D341Med (cell line): ENCODE data around the gene BEND5.

Experiments
- DNase-seq: peaks from one replicate; pipeline ENCODE4 v3.0.0; 2012; ENCODE audit warnings: low spot score

BEND5 gene

DNA sequence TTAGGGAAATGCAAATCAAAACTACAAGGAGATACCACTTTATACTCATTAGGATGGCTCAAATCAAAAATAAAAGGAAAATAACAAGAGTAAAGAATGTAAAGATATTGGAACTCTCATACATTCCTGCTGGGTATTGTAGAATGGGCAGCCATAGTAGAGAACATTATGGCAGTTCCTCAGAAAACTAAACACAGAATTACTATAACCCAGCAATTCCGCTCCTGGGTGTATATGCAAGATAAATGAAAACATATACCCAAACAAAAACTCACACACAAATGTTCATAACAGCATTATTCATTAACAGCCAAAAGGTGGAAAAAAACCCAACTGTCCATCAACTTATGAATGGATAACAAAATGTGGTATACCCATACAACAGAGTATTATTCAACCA is 11.4 kb downstream of the BEND5 start:
- DNase-seq = no peak

GRCh38 chr1:48761986-48762385 is 14.7 kb downstream of the BEND5 start:
- no peak for DNase-seq

GRCh38 chr1:48761411-48761810 is 15.3 kb downstream of the BEND5 start:
- no peak for DNase-seq

- DNase-seq = no peak
Measured at GRCh38 chr1:48760857-48761256, 15.8 kb downstream of the BEND5 start.

- DNase-seq = no peak
Measured at GRCh38 chr1:48758976-48759375, 17.7 kb downstream of the BEND5 start.

DNA sequence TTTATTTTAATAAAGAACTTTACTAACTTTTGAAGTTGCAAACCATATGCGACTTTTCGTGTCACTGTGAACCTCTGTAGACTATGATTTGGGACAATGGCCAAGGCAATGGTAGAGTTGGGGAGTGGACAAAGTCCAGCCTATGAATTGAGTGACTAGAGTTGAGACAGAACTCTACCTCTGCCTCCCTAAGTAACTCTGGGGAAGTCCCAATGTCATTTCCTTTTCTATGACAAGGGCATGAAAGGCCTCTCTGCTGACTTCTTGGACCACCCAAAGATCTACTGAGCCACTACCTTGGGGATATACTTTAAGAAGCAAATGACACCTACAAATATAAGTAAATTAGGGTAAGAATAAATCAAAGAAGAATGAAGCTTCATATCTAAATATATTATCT is 19.3 kb downstream of the BEND5 start:
- DNase-seq = no peak

DNA sequence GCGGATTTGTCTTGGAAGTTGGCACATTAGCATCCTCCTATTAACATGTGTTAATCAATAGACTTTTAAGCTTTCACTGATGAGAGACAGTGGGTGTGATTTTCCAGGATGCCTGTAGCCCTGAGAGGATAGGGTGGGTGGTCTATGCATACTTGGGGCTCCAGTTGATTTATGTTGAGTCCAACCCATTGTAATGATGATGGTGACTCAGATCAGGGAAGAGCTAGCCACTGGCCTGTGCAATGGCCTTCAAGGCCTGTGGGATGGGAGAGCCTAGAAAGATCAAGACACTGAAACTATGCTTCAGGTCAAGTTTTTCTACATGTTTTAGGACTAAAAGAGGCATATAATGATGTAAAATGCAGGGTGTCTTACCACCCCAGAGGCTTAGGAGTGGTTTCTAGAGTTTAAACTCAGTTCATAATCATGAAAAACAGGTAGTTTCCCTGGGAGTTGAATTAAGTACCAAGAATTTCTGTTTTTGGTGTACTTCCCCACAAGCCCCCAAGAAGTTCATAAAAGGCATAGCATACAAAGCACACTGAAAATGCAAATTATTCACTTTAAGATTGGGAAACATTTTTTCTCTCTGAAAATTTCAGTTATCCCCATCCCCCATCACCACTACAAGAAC is 19.9 kb downstream of the BEND5 start:
- no peak for DNase-seq

DNA sequence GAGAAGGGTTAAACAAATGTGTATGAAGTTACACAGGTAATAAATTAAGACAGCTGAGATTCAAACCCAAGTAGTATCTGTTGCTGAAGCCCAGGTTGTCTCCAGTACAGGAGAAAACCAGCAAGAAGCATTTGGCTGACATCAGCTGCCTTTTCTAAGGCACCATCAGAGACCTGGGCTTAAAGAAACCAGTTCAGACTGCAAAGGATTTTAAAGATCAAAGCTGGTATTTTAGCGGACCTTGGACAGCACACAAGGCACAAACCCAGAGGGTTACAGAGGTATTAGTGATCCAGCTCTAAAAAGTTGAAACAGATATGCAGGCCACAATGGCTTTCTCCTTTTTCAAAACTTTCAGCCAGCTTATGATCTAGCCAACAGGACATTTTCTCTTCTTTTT is 23.4 kb downstream of the BEND5 start:
- DNase-seq = no peak

DNA sequence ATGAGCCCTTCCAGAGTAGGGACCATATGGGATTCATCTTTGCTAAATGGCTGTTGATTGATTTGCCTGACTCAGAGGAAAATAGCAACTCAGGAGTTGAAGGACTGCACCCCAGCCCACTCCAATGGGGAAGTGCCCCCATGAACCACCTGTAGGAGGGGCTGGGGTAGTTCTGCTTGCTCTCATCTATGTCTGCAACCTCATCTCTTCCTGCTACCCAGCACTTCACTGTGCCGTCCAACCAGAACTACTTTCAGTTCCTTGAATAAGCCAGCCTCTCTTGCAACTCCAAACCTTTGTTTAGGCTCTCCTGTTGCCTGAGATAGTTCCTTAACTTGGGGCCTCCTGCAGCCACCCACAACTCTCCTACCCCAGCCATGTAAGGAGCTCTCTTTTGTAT is 26.6 kb downstream of the BEND5 start:
- no peak for DNase-seq

DNA sequence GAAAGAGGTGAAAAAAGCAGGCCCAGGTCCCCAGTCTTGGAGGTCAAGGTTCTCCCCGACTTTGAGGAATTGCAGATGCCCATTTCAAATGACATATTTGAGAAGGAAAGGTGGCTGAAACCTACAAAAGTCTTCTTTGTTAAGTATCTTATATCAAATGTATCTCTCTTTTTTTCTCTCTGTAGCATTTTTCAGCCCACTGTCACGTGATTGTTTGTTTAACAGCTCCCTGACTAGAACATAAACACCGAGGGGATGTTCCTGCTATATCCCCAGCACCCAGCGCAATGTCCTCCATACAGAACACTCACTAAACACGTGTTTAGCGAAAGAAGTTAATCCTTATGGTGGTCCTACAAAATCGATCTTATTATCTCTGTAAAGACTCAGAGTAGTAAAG is 27.6 kb downstream of the BEND5 start:
- DNase-seq = no peak

GRCh38 chr1:48746906-48747305 is 29.8 kb downstream of the BEND5 start:
- DNase-seq = no peak

DNA sequence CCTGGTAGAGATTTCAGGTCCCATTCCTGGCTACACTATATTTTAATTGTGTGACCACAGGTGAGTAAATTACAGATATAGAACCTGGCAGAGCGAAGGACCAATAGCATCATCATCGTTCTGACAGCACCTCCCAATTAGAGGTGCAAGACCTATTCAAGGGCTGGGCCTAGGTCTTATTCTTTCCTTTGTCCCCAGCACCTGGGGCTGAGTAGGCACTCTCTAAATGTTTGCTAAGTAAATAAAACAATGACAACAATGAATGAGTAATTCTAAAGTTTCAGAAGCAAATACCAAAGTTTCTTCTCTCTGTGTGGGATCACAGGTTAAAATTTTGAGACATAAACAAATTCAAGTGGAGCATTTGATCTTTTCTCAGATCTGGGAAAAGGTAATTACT is 32.7 kb downstream of the BEND5 start:
- DNase-seq = no peak

DNA sequence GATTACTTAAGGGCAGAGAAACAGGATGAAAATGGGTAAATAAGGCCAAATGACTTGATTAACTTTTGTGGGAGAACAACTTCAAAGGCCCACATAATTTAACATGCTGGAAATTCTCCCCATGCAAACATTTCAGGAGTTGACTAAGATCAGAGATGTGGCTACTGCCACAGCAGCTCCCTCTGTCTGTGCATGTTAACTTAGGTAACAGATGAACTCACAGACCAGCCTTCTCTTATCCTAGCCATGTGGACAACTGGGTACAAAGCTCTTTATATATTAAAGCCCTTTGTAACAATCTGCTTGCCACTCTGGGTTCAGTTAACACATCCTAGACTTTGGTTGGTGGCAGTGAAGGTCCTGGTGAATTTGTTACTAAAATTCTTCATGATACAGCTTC is 33.2 kb downstream of the BEND5 start:
- DNase-seq = no peak

DNA sequence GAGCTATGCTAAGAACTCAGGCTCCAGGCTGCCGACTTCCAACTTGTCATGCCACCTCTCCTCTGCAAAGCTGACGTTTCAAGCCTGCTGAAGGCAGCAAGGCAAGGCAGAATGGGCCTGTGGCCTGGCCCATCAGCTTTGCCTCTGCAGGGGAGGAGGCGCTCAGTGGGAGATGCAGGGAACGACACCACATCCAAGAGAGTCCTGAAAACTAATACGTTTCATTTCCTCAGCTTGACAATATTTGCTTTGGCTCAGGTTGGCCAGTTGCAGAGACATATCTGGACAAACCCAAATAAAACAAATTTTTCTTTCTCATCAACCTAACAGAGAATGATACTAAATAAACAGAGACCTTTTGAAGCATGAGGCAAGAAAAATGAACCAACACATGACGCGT is 35.3 kb downstream of the BEND5 start:
- DNase-seq = no peak

- DNase-seq = no peak
Measured at GRCh38 chr1:48740621-48741020, 36.1 kb downstream of the BEND5 start.

GRCh38 chr1:48739091-48739490 is 37.6 kb downstream of the BEND5 start:
- no peak for DNase-seq

GRCh38 chr1:48738356-48738755 is 38.3 kb downstream of the BEND5 start:
- DNase-seq = no peak

GRCh38 chr1:48735796-48736195 is 40.9 kb downstream of the BEND5 start:
- no peak for DNase-seq

DNA sequence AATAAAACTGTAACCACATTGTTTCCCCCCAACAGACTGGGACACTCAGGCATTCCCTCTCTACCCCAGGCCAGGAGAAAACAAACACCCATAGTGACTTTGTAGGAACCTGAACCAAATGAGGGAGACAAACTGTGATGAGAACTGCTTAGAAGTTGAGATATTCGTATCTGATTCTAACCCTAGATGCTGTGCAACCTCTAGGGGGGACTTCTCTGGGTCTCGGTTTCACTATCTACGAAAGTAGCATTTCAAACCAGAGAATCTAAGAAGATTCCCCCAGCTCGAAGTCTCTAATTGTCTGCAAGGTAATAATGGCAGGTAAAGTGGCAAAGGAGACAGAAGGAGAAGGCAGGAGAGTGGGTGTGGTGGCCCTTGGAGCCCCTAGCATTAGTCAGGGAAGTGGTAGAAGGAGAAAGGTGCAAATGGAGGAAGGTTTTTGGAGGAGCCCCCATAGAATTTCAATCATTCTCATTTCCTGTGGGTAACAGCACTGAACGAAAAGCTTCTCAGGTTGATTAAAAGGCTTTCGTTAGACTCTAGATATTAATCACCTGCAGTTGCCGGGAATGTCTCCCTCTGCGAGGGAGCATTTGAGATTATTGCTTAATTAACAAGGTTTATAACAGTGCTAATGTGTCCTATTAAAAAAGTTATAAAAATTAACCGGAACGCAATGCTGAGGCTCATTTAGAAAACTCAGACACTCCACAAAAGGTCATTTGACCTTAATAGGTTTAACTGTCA is 46.4 kb downstream of the BEND5 start:
- no peak for DNase-seq

DNA sequence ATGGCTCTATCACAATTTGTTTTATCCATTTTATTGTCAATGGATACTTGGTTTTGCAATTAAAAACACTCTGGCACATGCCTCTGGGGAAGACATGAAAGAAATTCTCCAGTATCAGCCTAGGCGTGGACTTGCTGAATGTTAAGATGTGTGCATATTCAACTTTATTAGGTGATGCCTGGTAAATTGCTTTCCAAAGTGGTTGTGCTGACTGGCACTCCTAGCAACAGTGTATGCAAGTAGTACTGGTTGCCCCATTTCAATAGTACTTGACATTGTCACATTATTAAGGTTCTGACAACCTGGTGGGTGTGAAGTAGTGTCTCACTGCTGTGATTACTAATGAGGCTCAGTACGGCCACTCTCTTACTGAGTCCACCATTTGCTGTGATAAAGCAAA is 48.1 kb downstream of the BEND5 start:
- no peak for DNase-seq

- no peak for DNase-seq
Measured at GRCh38 chr1:48726557-48727215, 50.0 kb downstream of the BEND5 start.

DNA sequence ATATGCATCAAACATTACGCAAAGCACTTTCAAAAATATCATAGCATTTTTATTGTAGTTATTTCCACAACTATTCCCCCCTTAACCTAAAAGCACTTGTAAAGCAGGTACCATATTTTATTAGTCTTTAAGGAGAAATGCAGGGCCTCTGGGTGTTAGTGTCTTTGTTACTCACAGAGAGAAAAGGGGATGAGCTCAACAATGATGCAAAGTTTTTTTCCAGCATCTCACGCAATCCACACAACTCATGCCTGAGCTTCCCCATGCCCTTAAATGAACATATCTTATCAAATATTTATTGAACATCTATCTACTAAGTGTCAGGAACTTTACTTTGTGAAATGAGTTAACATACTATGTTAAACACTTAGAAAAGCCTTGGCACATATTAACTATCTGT is 50.6 kb downstream of the BEND5 start:
- no peak for DNase-seq

- DNase-seq = no peak
Measured at GRCh38 chr1:48725341-48726046, 51.2 kb downstream of the BEND5 start.
